OCI-LY7 (cell line): Measurements from ENCODE around the gene CLTCL1.

Experiments
- CTCF ChIP-seq: fragments of 200-600 bp; sonication (generic); conservative IDR thresholded peaks from 2 replicates; pipeline ENCODE4 v1.5.1; 2014; ENCODE audit warnings: mild to moderate bottlenecking, antibody characterized with exemption, low read length, moderate library complexity, mixed read lengths
- EZH2phosphoT487 ChIP-seq: fragments of 200-600 bp; sonication (generic); IDR thresholded peaks from 2 replicates; pipeline ENCODE4 v1.6.1; 2018; ENCODE audit warnings: low read depth, borderline replicate concordance, mild to moderate bottlenecking, mixed run types, antibody characterized with exemption, low read length, moderate library complexity, mixed read lengths

GRCh38 chr22:19172213-19173046 lies 119.1 kb downstream of the CLTCL1 start:
- no peak for TF ChIP-seq EZH2phosphoT487
- TF ChIP-seq CTCF = no peak
